GM19468 (cell line): Measurements from ENCODE around the gene LILRB3.
"Not testable (repeated sequence)": the region's sequence is repeated elsewhere in the genome, so short reads cannot be mapped to it uniquely, and the experiment has no call there.

Experiments used
- ATAC-seq: cut with Tn5 transposase; IDR thresholded peaks from one replicate; pipeline ENCODE4 v1.9.1; 2021; ENCODE audit warnings: mild to moderate bottlenecking, moderate library complexity, moderate number of reproducible peaks; ENCODE audit not compliant: unreplicated experiment; ENCODE audit errors: extremely low read depth

Gene LILRB3

DNA sequence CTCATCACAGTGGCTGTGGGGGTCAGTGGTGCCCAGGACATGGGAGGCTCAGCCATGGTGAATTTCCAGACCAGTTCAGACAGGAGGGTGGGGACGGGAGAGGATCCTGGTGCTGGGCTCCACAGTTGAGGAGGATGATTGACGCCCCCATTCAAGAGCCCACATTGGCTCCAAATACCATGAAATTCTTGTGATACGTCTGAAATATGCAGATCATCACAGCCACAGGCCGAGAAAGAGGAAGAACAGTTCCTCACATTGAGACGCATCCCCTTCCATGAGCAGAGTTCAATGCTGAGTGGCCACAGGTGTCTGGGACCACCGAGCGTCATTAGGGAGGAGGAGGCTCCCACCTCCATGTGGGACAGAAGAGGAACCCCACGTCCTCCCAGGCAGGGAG lies 21.0 kb upstream of the LILRB3 start:
- ATAC-seq = not testable (repeated sequence)

DNA sequence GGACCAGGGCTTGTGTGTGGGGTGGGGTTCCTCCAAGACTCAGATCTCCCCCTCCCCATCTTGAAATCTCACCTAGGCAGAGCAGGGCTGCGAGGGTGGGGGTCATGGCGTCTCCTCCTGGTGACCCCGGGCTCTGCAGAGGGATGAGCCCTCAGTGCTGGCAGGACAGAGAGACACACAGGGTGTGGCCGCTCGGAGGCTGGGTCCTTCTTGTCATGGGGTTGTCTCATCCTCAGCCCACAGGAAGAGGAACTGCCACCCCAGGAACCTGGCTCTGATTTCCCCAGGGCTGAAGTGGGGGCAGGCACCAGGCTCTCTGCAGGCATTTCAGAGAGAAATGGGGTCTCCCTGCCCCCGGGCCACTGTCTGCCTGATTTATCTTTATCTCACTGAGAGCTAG lies 19.8 kb upstream of the LILRB3 start, which contains the start of gene LILRA6:
Gene LILRA6 (minus strand): TSS at position 145 of the 400 bp plus-strand sequence.
- not testable (repeated sequence) for ATAC-seq

DNA sequence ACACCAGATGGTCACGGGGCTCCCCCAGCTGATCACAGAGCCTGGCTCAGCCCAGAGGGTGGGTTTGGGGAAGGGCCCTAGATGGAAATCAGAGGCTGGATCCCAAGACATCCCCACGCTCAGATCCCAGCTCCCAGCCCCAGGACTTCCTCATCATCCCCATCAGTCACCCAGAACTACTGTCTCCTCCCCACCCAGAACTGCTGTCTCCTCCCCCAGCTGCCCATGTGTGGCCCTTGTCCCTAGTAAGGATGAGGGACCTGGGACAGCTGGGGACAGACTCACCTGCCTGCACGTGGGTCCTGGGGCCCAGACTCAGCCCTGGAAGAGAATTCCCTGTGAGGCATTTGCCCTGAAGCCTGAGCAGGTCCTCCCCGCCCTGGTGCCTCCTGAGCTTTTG lies 19.4 kb upstream of the LILRB3 start:
- not testable (repeated sequence) for ATAC-seq

DNA sequence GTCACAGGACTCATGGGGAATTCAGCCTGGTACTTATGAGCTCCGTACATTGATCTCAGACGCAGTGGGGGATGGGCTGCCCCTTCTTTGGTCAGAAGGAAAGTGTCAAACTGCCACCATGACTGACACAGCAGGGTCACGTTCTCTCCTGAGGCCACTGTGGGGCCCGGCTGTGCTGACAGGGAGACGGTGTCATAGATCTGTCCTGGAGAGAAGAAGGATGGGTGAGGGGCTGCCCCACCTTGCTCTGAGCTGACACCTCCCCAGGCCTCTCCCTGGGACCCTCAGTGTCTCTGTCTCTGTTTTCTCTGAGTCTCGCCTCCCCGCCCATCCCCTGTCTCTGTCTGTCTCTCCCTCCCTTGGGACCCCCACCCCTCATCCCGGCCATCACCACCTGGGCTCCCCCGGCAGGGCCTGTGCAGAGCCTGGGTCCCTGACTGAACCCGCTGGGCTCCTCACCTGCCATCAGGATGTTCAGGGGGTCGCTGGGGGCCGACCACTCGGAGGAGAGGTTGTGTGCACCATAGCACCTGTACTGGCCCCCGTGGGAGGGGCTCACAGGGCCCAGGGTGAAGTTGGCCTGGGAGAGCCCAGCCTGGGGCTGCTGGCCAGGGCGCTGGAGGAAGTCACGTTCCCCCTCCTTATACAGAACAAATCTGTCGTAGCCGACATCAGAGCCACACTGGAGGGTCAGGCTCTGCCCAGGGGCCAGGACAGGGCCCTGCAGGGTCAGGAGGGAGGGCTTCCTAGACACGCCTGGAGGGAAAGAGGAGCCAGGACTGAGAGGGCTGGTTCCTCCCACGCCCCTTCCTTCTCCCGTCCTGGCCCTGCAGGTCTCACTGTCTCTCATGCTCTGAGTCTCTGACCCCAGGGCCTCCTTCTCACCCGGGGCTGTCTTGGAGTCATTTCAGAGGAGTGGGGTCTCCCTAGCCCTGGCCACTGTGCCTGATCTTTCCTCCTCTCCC lies 17.8 kb upstream of the LILRB3 start:
- not testable (repeated sequence) for ATAC-seq

DNA sequence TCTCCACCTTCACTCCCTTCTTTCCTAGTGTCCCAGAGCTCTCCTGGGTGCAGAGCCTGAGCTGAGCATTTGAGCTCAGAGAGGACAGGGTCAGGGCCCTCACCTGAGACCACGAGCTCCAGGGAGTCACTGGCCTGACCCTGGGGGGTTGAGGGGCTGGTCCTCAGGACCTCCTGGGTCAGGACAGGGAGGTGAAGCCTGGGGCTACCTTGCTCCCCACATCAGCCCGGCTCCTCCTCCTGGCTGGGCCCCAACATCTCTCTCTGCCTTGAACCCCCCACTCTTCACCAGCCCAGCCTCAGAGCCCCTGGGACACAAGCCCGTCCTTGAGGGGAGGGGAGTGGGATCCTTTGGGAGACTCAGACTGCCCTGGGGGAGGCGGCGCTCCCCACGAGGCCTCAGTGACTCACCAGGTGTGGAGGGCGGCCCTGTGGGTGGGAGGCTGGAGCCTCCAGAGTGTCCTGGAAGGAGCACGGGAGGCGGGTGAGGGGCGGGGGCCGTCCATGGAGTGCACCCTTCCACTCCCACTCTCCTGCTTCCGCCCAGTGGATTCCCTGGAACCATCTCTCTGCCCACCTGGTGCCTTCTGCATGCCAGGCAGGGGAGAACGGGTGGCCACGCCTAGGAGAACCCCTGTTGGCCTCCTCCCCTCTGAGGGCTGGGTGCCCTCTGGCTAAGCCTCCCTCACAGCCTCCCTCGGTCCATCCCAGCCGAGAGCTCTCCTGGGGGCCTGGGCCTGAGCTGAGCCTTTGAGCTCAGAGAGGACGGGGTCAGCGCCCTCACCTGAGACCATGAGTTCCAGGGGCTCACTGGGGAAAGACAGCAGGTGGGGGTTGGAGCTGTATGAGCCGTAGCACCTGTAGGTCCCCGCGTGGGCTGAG lies 16.9 kb upstream of the LILRB3 start:
- not testable (repeated sequence) for ATAC-seq

DNA sequence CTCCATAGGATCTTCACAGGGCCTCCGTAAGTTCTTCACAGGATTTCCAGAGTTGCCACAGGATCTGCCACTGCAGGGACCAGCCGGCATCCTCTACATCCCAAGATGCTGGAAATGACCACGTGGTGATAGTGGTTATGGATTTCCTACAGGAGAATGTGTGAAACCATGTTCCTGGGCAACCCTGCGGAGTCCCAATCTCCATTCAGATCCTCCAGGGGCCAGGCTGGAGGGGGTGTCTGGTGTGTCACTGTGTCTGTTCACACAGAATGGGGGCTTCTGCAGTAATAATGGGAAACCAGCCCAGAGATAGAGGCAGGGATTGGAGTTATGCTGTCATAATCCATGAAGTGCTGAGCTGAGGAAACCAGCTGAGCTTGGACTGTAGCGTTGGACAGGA lies 11.1 kb upstream of the LILRB3 start:
- ATAC-seq = no peak

DNA sequence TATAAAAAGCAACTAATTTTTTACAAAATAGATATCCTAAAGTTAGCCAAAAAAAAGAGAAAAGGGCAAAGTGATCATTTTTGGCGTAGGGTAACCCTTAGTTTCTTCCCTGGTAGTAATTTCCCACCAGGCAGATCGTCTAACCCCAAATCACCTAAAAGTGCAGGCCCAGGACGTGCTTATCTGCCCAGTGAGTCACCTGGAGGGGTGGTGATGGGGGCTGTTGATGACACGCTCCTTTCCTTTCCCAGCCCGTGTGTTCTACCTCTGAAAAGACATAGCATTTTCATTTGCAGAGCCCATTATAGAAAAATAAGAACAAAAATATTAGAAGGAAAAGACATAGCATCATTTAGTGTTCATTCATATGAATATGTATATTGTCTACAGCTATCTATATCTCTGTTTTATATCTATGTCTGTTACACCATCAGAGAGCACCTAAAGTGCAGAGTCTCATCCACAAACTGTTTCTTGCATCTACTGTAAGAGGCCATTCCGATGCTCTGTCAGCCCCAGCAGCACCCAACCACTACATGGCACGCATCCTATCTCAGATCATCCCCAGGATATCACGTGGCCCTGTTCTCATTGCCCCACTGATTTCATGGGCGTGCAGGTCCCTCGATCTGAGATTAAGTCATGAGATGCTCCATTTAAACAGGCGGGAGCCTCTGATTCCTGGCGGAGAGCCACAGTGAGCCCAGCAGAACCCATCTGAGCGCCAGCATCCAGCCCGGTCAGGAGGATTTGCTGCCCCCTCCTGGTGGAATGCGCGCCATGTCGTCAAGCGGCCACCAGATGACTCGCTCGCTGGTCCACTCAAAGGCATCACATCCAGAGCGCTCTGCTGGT lies 8.5 kb upstream of the LILRB3 start:
- no peak for ATAC-seq

DNA sequence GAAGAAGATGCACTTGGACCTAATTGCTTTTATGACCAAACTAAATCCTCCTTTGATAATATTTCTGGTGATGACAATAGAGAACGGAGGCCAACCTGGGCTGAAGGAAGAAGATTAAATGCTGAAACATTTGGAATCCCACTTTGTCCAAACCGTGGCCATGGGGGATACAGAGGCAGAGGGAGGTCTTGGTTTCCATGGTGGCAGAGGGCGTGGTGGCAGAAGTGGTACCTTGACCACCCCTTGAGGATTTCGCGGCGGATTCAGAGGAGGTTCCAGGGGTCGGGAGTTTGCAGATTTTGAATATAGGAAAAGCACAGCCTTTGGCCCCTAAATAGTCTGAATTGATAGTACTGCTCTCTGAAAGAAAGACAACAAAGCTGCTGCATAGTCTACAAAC lies 7.2 kb upstream of the LILRB3 start:
- no peak for ATAC-seq

DNA sequence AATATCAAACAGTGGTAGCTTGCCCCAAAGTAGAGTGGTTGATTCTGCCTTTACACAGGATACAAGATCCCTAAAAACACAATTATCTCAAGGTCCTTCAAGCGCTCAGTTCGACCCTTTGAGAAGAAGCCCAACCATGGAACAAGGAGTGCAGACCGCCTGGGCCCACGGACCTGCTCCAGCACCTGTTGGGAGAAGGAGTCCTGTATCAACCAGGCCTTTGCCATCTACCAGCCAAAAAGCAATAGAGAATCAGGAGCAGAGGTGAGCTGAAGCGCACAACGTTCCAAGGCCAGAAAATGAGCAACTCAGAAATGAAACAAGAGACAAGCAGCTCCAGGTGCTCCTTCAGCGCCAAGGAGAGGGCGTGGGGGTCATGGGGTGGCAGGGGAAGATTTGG lies 6.3 kb upstream of the LILRB3 start:
- no peak for ATAC-seq

DNA sequence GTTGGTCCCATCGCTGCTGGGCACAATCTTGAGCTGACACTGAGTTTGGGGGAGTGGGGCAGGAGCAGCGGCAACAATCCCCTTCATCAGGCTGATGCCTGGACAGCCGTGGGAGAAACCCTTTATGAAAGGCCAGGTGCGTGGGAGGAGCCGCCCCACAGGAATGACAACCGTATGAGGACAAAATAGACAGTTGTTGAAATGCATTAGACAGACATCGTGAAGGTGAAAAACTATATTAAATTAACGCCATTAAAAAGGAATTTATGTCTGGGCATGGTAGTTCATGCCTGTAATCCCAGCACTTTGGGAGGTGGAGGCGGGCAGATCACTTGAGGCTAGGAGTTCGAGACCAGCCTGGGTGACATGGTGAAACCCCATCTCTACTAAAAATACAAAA lies 1.8 kb upstream of the LILRB3 start:
- not testable (repeated sequence) for ATAC-seq

DNA sequence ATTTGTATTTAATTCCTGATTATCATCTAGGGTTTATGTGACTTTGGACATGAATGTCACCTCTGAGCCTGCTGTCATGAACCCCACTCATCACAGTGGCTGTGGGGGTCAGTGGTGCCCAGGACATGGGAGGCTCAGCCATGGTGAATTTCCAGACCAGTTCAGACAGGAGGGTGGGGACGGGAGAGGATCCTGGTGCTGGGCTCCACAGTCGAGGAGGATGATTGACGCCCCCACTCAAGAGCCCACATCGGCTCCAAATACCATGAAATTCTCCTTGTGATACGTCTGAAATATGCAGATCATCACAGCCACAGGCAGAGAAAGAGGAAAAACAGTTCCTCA lies 1.1 kb upstream of the LILRB3 start:
- not testable (repeated sequence) for ATAC-seq

DNA sequence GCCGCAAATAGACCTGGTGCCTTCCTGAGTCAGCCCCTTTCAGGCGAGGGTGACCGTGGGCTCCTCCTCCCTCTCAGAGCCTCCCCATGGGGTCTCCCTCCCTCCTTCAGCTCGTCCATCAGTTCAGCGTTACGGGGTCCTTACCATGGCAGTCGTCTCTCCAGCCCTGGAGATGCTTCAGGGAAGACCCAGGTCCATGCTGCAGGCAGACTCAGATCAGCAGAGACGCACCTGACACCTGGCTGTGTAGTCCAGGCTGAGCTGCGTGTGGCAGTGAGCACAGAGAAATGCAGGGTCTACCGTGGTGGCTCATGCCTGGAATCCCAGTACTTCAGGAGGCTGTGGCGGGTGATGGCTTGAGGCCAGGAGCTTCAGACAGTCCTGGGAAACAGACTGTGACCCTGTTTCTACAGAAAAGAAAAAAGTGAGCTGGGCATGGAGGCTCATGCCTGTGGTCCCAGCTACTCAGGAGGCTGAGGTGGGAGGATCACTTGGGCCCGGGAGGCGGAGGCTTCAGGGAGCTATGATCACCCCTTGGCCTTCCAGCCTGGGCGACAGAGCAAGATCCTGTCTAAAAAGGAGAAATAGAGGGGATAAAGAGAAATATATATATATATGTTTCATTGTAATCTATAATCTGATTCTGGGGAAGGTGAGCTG lies 600 bp upstream of the LILRB3 start:
- not testable (repeated sequence) for ATAC-seq

DNA sequence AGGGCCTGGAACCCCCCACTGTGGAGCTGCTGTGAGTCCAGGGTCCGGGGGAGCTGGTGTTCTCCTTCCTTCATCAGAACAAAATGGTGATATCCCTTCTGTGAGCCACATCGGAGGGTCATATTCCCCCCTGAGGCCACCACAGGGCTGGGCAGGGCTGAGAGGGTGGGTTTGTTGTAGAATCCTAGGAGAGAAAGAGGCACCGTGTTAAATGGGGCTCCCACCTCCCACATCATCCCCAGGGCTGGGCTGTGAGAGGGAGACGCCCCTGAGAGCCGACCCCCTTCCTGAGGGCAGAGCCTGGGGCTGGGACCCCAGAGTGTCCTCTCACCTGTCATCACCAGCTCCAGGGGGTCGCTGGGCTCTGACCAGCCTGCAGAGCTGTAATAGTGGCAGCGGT lies 860 bp downstream of the LILRB3 start:
- not testable (repeated sequence) for ATAC-seq

DNA sequence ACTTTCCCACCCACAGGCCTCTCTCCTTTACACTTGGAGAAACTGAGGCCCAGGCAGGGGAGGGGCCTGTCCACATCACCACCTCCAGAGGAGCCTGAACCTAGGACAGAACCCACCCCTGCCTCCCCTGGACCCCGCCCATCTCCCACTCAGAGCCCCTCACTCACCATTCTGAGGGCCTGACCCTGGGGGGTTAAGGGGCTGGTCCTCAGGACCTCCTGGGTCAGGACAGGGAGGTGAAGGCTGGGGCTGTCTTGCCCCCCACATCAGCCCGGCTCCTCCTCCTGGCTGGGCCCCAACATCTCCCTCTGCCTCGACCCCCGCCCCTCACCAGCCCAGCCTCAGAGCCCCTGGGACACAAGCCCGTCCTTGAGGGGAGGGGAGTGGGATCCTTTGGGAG lies 3.1 kb downstream of the LILRB3 start:
- ATAC-seq = not testable (repeated sequence)

DNA sequence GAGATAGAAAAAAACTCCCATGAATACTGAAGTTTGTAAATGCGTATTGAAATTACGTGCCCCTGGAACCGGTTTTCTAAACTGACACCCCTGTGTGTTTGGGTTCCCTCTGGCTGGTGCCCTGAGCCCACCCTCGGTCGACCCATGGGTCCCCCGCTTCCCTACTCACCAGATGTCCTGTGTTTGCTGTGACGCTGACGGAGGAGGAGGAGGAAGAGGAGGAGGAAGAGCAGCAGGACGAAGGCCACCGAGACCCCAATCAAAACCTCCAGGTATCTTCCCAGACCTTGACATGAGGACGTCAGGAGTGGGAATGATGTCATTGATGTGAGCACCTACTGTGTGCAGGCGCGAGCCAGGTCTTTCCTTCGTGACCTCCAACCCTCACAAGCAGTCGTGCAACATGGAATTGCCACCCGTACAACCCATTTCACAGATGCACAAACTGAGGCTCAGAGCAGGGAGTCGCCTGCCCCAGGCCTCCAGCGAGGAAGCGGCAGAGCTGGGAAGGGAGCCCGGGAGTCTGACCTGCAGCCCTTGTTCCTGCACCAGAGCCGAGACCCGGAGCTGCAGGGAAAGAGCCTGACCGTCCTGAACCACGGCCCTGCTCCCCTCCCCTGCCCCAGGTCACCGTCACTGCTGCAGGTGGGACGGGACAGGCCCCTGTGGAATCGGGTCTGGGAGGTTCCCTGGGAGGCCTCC lies 3.7 kb downstream of the LILRB3 start:
- ATAC-seq = no peak

DNA sequence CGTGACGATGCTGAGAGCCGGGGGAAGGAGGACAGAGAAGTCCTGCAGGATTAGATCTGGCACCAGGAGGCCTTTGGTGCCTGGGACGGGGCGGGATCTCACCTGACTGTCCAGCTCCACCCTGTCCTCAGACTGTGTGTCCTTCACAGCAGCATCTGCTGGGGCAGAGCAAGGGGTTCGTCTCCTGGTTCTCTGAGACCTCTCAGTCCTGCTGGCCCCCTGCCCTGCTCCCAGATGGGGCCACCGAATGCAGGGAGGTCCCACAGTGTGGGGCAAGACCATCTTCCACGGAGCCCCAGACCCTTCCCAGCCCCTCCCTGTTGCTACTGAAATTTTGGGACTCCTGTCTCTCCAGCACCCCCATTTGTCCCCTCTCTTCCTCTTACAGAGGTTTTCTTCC lies 4.5 kb downstream of the LILRB3 start:
- ATAC-seq = no peak

DNA sequence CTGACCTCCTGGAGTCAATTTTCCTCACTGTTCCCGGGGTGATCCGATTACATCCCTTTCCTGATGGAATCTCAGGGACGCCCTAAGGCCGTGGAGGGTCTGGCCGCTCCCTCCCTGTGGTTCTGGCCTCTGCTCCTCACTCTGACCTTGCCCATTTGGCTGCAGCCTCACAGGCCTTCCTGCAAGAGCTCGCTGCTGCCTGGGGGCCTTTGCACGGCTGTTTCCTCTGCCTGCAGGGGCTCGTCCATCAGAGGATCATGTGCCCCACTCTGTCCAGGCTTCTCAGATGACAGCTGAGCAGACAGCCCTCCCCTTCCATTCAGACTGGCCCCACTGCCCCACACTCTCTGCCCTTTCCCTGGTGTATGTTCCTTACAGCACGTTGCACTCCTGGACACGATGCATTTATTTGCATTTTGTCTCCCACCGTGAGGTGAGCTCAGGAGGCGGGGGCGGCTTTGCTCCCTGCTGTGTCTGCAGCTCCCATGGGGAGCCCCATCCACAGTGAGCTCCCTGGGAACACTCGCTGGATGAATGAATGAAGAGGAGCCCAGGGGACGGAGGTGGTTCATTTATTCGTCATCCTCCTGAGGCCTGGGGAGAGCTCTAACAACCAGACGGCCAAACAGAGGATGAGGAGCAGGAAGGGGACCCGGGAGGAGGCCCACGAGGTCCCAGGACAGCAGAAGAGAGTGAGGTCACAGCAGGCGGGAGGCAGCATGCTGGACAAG lies 5.1 kb downstream of the LILRB3 start:
- ATAC-seq = not testable (repeated sequence)

DNA sequence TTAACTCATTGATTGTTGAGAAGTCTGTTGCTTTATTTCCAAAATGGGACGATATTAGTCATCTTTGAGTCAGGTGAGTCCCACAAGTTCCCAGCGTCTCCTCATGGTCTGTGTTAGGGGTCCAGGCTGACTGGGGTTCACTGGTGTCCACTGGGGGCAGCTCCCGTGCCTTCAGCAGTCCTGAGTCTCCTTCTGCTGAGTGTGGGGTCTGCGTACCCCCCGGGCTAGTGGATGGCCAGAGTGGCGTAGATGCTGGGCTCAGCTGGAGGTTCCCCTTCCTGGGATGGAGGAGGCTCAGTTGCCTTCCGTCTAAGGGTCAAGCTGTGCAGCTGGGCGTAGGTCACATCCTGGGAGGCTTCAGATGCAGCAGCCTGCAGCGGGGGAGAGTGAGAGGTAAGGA lies 5.9 kb downstream of the LILRB3 start:
- ATAC-seq = no peak
